ENCODE results near the gene FANCC. TPM values are rescaled to one million over a fixed set of nuclear protein-coding genes. Genes with fewer than 3 reads are reported as not detected.

Gene FANCC
- total and polyA plus RNA-seq, 2 experiments from 2014 or later, result 13.1 to 15.6 TPM

GRCh38 chr9:95171596-95171995, 145.9 kb downstream of the FANCC start:
- WGBS (ENCODE audit: low lambda C conversion rate, missing lambda C conversion rate), result 53% methylated on average over 1 of the region's 1 CpG
- no peaks in the 10 kb centered on the region for H3K9me2 ChIP-seq (replicated peaks; ENCODE audit: insufficient read depth)
- H3K36me3 ChIP-seq (replicated peaks; ENCODE audit: insufficient read depth, low read depth), result no peaks in the 10 kb centered on the region
- TF ChIP-seq EZH2phosphoT487 (IDR thresholded peaks at IDR 0.05; ENCODE audit: low read depth, severe bottlenecking, unreplicated experiment) (no peak), CTCF (IDR thresholded peaks at IDR 0.05; ENCODE audit: poor library complexity) (no peak), EZH2 (IDR thresholded peaks at IDR 0.05; ENCODE audit: borderline replicate concordance) (no peak)
- no peaks in the 10 kb centered on the region for H4K20me1 ChIP-seq (ENCODE audit: insufficient read depth, poor library complexity, severe bottlenecking)
- H3K79me2 ChIP-seq, result no peaks in the 10 kb centered on the region
- no peak overlapping the region for H2AFZ ChIP-seq
- H3K9me3 ChIP-seq (ENCODE audit: low read depth), result no peaks in the 10 kb centered on the region
- H3K4me2 ChIP-seq, result no peak overlapping the region
- peaks cover 15% of the 10 kb centered on the region for H3K4me1 ChIP-seq (ENCODE audit: insufficient read depth)
- peak overlapping the region; percentile 10 for H3K27ac ChIP-seq
- no peak for DNase-seq (ENCODE audit: low spot score)
- no peaks in the 10 kb centered on the region for H3K27me3 ChIP-seq
- H3K4me3 ChIP-seq, result no peak overlapping the region

GRCh38 chr9:95171001-95171400, 146.5 kb downstream of the FANCC start:
- Histone ChIP-seq H3K27ac (peak overlapping the region; percentile 32), H3K36me3 (replicated peaks; ENCODE audit: insufficient read depth, low read depth) (no peaks in the 10 kb centered on the region), H2AFZ (no peak overlapping the region), H3K4me2 (no peak overlapping the region), H3K27me3 (no peaks in the 10 kb centered on the region), H3K4me3 (no peak overlapping the region), H3K9me3 (ENCODE audit: low read depth) (no peaks in the 10 kb centered on the region), H3K4me1 (ENCODE audit: insufficient read depth) (peaks cover 15% of the 10 kb centered on the region), H3K79me2 (no peaks in the 10 kb centered on the region), H4K20me1 (ENCODE audit: insufficient read depth, poor library complexity, severe bottlenecking) (no peaks in the 10 kb centered on the region), H3K9me2 (replicated peaks; ENCODE audit: insufficient read depth) (no peaks in the 10 kb centered on the region)
- 37% methylated on average over 4 of the region's 4 CpGs for WGBS (ENCODE audit: low lambda C conversion rate, missing lambda C conversion rate)
- TF ChIP-seq CTCF (IDR thresholded peaks at IDR 0.05; ENCODE audit: poor library complexity), result no peak
- TF ChIP-seq EZH2phosphoT487 (IDR thresholded peaks at IDR 0.05; ENCODE audit: low read depth, severe bottlenecking, unreplicated experiment), result no peak
- no peak for TF ChIP-seq EZH2 (IDR thresholded peaks at IDR 0.05; ENCODE audit: borderline replicate concordance)
- no peak for DNase-seq (ENCODE audit: low spot score)

- Histone ChIP-seq H3K4me1 (ENCODE audit: insufficient read depth) (peaks cover 15% of the 10 kb centered on the region), H3K79me2 (no peaks in the 10 kb centered on the region), H4K20me1 (ENCODE audit: insufficient read depth, poor library complexity, severe bottlenecking) (no peaks in the 10 kb centered on the region), H3K9me3 (ENCODE audit: low read depth) (no peaks in the 10 kb centered on the region), H3K4me3 (no peak overlapping the region), H3K9me2 (replicated peaks; ENCODE audit: insufficient read depth) (no peaks in the 10 kb centered on the region), H3K36me3 (replicated peaks; ENCODE audit: insufficient read depth, low read depth) (no peaks in the 10 kb centered on the region), H3K27me3 (no peaks in the 10 kb centered on the region), H3K27ac (peak overlapping the region; percentile 29), H3K4me2 (no peak overlapping the region), H2AFZ (no peak overlapping the region)
- WGBS (ENCODE audit: low lambda C conversion rate, missing lambda C conversion rate), result 38% methylated on average over 4 of the region's 4 CpGs
- peak; percentile 66 for TF ChIP-seq CTCF (IDR thresholded peaks at IDR 0.05; ENCODE audit: poor library complexity)
- no peak for TF ChIP-seq EZH2phosphoT487 (IDR thresholded peaks at IDR 0.05; ENCODE audit: low read depth, severe bottlenecking, unreplicated experiment)
- DNase-seq (ENCODE audit: low spot score), result peak; percentile 88
Measured at GRCh38 chr9:95167998-95168397, 149.5 kb downstream of the FANCC start.

- no peaks in the 10 kb centered on the region for H3K4me1 ChIP-seq (ENCODE audit: insufficient read depth)
- 100% methylated on average over 1 of the region's 1 CpG for WGBS (ENCODE audit: low lambda C conversion rate, missing lambda C conversion rate)
- TF ChIP-seq EZH2phosphoT487 (IDR thresholded peaks at IDR 0.05; ENCODE audit: low read depth, severe bottlenecking, unreplicated experiment), result no peak
- no peak for TF ChIP-seq CTCF (IDR thresholded peaks at IDR 0.05; ENCODE audit: poor library complexity)
- no peak for TF ChIP-seq EZH2 (IDR thresholded peaks at IDR 0.05; ENCODE audit: borderline replicate concordance)
- H2AFZ ChIP-seq, result no peak overlapping the region
- H3K4me2 ChIP-seq, result no peak overlapping the region
- H3K9me2 ChIP-seq (replicated peaks; ENCODE audit: insufficient read depth), result no peaks in the 10 kb centered on the region
- H3K4me3 ChIP-seq, result no peak overlapping the region
- H3K27ac ChIP-seq, result no peak overlapping the region
- H3K36me3 ChIP-seq (replicated peaks; ENCODE audit: insufficient read depth, low read depth), result no peaks in the 10 kb centered on the region
- no peak for DNase-seq (ENCODE audit: low spot score)
- no peaks in the 10 kb centered on the region for H3K9me3 ChIP-seq (ENCODE audit: low read depth)
- H4K20me1 ChIP-seq (ENCODE audit: insufficient read depth, poor library complexity, severe bottlenecking), result no peaks in the 10 kb centered on the region
- H3K27me3 ChIP-seq, result no peaks in the 10 kb centered on the region
- H3K79me2 ChIP-seq, result no peaks in the 10 kb centered on the region
Measured at GRCh38 chr9:95165004-95165403, 152.5 kb downstream of the FANCC start.
